Airway epithelial cell (primary cell): Measurements from ENCODE around the gene LMO2. TPM values are rescaled to one million over a fixed set of nuclear protein-coding genes. Genes with fewer than 3 reads are reported as not detected.

Experiments used
- total RNA-seq: library from RNA; depleted of rRNA; stranded (reverse); fragments of >200 nt; gene quantifications from 2 replicates; pipeline ENCODE4 v1.2.3, GENCODE V29; 2015

Gene LMO2
- total RNA-seq: 1.4 and 2.4 TPM in 2 replicates

GRCh38 chr11:33891714-33892327, at the start of gene LMO2:
Gene LMO2, minus strand, starts transcription at chr11:33892076. Its CDS starts 22,360 bp downstream, at chr11:33869716.

Other genes with a start within 250 kb of the LMO2 start
- not detected in 2 replicates for gene C11orf91, start 191.2 kb downstream of the LMO2 start, total RNA-seq
- gene CD59, start 155.7 kb downstream of the LMO2 start, total RNA-seq: 355 and 407 TPM in 2 replicates
- gene FBXO3, start 117.6 kb downstream of the LMO2 start, total RNA-seq: 22.5 and 36.8 TPM in 2 replicates
- 123 and 172 TPM in 2 replicates for gene CAPRIN1, start 159.7 kb upstream of the LMO2 start, total RNA-seq
- gene NAT10, start 213.6 kb upstream of the LMO2 start, total RNA-seq: 43.1 and 43.3 TPM in 2 replicates